K562 (cell line): Measurements from ENCODE around the gene SORBS2. TPM values are rescaled to one million over a fixed set of nuclear protein-coding genes. Genes with fewer than 3 reads are reported as not detected.

Experiments
- BCLAF1 ChIP-seq, 2 experiments: fragments of 450-650 bp in 1 of 2; IDR thresholded peaks; 2 replicates each; pipeline ENCODE4 v1.6.1; 2011 to 2017; ENCODE audit warnings: low read depth in 2 of 2, antibody characterized with exemption in 1 of 2, borderline replicate concordance in 1 of 2, low read length in 1 of 2, mild to moderate bottlenecking in 1 of 2, mixed read lengths in 1 of 2; ENCODE audit not compliant: control insufficient read depth in 1 of 2
- CEBPZ ChIP-seq: fragments of 150-350 bp; IDR thresholded peaks from 2 replicates; pipeline ENCODE4 v1.6.1; 2014; ENCODE audit warnings: low read depth, mild to moderate bottlenecking, low read length, borderline replicate concordance
- CTCFL ChIP-seq: IDR thresholded peaks from 2 replicates; pipeline ENCODE4 v1.6.1; 2011; ENCODE audit warnings: borderline replicate concordance, low read depth, mild to moderate bottlenecking, moderate library complexity, low read length; ENCODE audit not compliant: insufficient read depth, poor library complexity, severe bottlenecking
- GATAD2B ChIP-seq: fragments of 450-650 bp; IDR thresholded peaks from 2 replicates; pipeline ENCODE4 v1.6.1; 2017; ENCODE audit warnings: mild to moderate bottlenecking, borderline replicate concordance
- NFE2 ChIP-seq: IDR thresholded peaks from 2 replicates; pipeline ENCODE4 v1.6.1; 2014; ENCODE audit warnings: antibody characterized with exemption, low read depth
- SAP30 ChIP-seq: fragments of 200-600 bp; sonication (generic); IDR thresholded peaks from 2 replicates; pipeline ENCODE4 v1.6.1; 2012; ENCODE audit warnings: borderline replicate concordance, low read depth, mild to moderate bottlenecking, moderate library complexity, low read length, control low read depth, inconsistent platforms; ENCODE audit not compliant: insufficient read depth, poor library complexity, severe bottlenecking
- SMARCA4 ChIP-seq: fragments of 450-650 bp; IDR thresholded peaks from 2 replicates; pipeline ENCODE4 v1.6.1; 2016
- SPI1 ChIP-seq: IDR thresholded peaks from 2 replicates; pipeline ENCODE4 v1.6.1; 2011; ENCODE audit warnings: low read depth, low read length, control low read depth, borderline replicate concordance
- TEAD4 ChIP-seq, 2 experiments: sonication (generic) in 1 of 2; formaldehyde crosslinking in 1 of 2; IDR thresholded peaks; 2 replicates each; pipeline versions ENCODE4 v1.6.1 to v1.8.0; 2012 to 2022; ENCODE audit warnings: borderline replicate concordance in 1 of 2, inconsistent platforms in 1 of 2, low read length in 1 of 2, mild to moderate bottlenecking in 1 of 2, missing genetic modification reagents in 1 of 2
- ZBTB9 ChIP-seq: fragments of 450-650 bp; formaldehyde crosslinking; IDR thresholded peaks from 2 replicates; pipeline ENCODE4 v1.4.0; 2020; ENCODE audit warnings: mild to moderate bottlenecking, moderate library complexity
- ZFP36 ChIP-seq: fragments of 150-350 bp; IDR thresholded peaks from 2 replicates; pipeline ENCODE4 v1.6.1; 2018; ENCODE audit warnings: low read length, low read depth; ENCODE audit not compliant: partially characterized antibody
- ZNF143 ChIP-seq: sonication (generic); formaldehyde crosslinking; IDR thresholded peaks from 2 replicates; pipeline ENCODE4 v1.9.0; 2022; ENCODE audit warnings: mild to moderate bottlenecking, missing genetic modification reagents
- ZNF41 ChIP-seq: fragments of 250-450 bp; sonication (Bioruptor Pico); conservative IDR thresholded peaks from 2 replicates; pipeline ENCODE4 v1.4.0; 2020; ENCODE audit warnings: mild to moderate bottlenecking
- ZNF507 ChIP-seq: conservative IDR thresholded peaks from 2 replicates; pipeline ENCODE4 v1.6.1; 2017; ENCODE audit warnings: missing genetic modification characterization, missing compliant biosample characterization
- polyA plus RNA-seq, 8 experiments: library from polyadenylated mRNA; depleted of rRNA in 4 of 8; stranded (reverse) in 5 of 8; unstranded in 3 of 8; fragments of >200 nt; fragmentation: Nextera tagmentation in 2 of 8; fragmentation: Illumina TruSeq in 1 of 8; extraction: Ambion mirVana in 2 of 8; extraction: Trizol in 1 of 8; gene quantifications; 2 replicates each; pipeline versions ENCODE4 v1.2.1 to v1.2.3, GENCODE V29; 2011 to 2014; ENCODE audit warnings: inconsistent platforms in 1 of 8, missing spikeins in 1 of 8
- total RNA-seq, 7 experiments: library from RNA; depleted of rRNA in 6 of 7; stranded (reverse); fragments of >200 nt in 6 of 7; fragmentation: Illumina TruSeq in 2 of 7; extraction: Trizol in 2 of 7; gene quantifications; 2 replicates each; pipeline versions ENCODE4 v1.2.1 to v1.2.3, GENCODE V29; 2011 to 2021; ENCODE audit warnings: low replicate concordance in 1 of 7

Gene SORBS2
- total and polyA plus RNA-seq, 9 of the 15 experiments (the other 6 are each of a cell fraction or from before 2014, with no cell fraction given) = 0.29 TPM; not detected in 8

GRCh38 chr4:185573651-185574199, 238.3 kb downstream of the SORBS2 start (continued):
- TF ChIP-seq ZFP36 (no peak), ZNF143 (no peak), SAP30 (no peak), TEAD4 (IDR thresholded peaks at IDR 0.05; ENCODE audit: low read length) (peak; percentile 33; the same call in 1 of the 2 replicates), TEAD4 (CRISPR knock-in tag; IDR thresholded peaks at IDR 0.05; ENCODE audit: borderline replicate concordance) (no peak), GATAD2B (no peak), ZNF41 (no peak), ZNF507 (tag) (no peak), ZBTB9 (CRISPR knock-in tag) (no peak), NFE2 (peak; percentile 80), SMARCA4 (peak; percentile 69), SPI1 (no peak), BCLAF1 (IDR thresholded peaks at IDR 0.05; ENCODE audit: borderline replicate concordance in 1 of 2, control insufficient read depth in 1 of 2, low read depth in 2 of 2, low read length in 1 of 2) (no peak), CTCFL (no peak), CEBPZ (no peak)
